Tibial nerve (tissue), 4 donors: ENCODE results near the gene MTUS2. TPM values are rescaled to one million over a fixed set of nuclear protein-coding genes. Genes with fewer than 3 reads are reported as not detected.

Experiments
- DNase-seq, 2 donors: peaks; one replicate each; pipeline ENCODE4 v3.0.0-alpha.2; 2019; ENCODE audit warnings: low spot score in 2 of 2
- H3K27ac ChIP-seq, 4 donors: fragments of 200-600 bp; sonication (generic) in 3 of 4; one replicate each; pipeline ENCODE4 v1.5.1; 2017 to 2019; ENCODE audit warnings: mild to moderate bottlenecking in 1 of 4
- H3K27me3 ChIP-seq, 2 donors: fragments of 200-600 bp; sonication (generic) in 1 of 2; one replicate each; pipeline versions ENCODE4 v1.5.1 to v1.6.0; 2017 to 2019
- H3K36me3 ChIP-seq, 3 donors: fragments of 200-600 bp; sonication (generic); one replicate each; pipeline ENCODE4 v1.5.1; 2018 to 2019
- H3K4me1 ChIP-seq, 4 donors: fragments of 200-600 bp; sonication (generic) in 3 of 4; one replicate each; pipeline ENCODE4 v1.5.1; 2017 to 2019
- H3K4me3 ChIP-seq, 4 donors: fragments of 200-600 bp; sonication (generic) in 3 of 4; one replicate each; pipeline ENCODE4 v1.5.1; 2017 to 2019; ENCODE audit warnings: mild to moderate bottlenecking in 1 of 4, moderate library complexity in 1 of 4
- H3K9me3 ChIP-seq, 4 donors: fragments of 200-600 bp; sonication (generic) in 3 of 4; one replicate each; pipeline ENCODE4 v1.5.1; 2017 to 2019
- EP300 ChIP-seq, 2 donors: sonication (generic); formaldehyde crosslinking; IDR thresholded peaks; one replicate each; pipeline ENCODE4 v1.6.1; 2017; ENCODE audit warnings: antibody characterized with exemption in 2 of 2, mild to moderate bottlenecking in 1 of 2
- POLR2A ChIP-seq, 2 donors: fragments of 450-650 bp; IDR thresholded peaks; one replicate each; pipeline ENCODE4 v1.6.1; 2017; ENCODE audit warnings: antibody characterized with exemption in 2 of 2, mild to moderate bottlenecking in 2 of 2, moderate library complexity in 2 of 2
- WGBS, 2 donors: methylation state at CpG; one replicate each; pipeline ENCODE4 v1.1.5; 2018; 5-methylcytosine and 5-hydroxymethylcytosine counted together
- total RNA-seq, 4 donors: library from RNA; depleted of rRNA; stranded (reverse); fragments of >200 nt; gene quantifications; one replicate each; pipeline ENCODE4 v1.1.0, GENCODE V29; 2016
- TF ChIP-seq, protein P1 (sequence below), 5 experiments: fragments of 200-600 bp in 3 of 5; fragments of 450-650 bp in 2 of 5; sonication (generic) in 3 of 5; IDR thresholded peaks; one replicate each; pipeline ENCODE4 v1.5.1; 2016 to 2019; ENCODE audit warnings: antibody characterized with exemption in 5 of 5, mild to moderate bottlenecking in 3 of 5, moderate library complexity in 2 of 5

The MTUS2 gene
- total RNA-seq, 4 donors from 2014 or later: 0.20 TPM; not detected in 3

- H3K27me3 ChIP-seq: no peaks in the 10 kb centered on the region
- no peak overlapping the region for H3K4me3 ChIP-seq
- TF ChIP-seq POLR2A (IDR thresholded peaks at IDR 0.05) (no peak), EP300 (IDR thresholded peaks at IDR 0.05) (no peak)
- TF ChIP-seq, protein P1, sequence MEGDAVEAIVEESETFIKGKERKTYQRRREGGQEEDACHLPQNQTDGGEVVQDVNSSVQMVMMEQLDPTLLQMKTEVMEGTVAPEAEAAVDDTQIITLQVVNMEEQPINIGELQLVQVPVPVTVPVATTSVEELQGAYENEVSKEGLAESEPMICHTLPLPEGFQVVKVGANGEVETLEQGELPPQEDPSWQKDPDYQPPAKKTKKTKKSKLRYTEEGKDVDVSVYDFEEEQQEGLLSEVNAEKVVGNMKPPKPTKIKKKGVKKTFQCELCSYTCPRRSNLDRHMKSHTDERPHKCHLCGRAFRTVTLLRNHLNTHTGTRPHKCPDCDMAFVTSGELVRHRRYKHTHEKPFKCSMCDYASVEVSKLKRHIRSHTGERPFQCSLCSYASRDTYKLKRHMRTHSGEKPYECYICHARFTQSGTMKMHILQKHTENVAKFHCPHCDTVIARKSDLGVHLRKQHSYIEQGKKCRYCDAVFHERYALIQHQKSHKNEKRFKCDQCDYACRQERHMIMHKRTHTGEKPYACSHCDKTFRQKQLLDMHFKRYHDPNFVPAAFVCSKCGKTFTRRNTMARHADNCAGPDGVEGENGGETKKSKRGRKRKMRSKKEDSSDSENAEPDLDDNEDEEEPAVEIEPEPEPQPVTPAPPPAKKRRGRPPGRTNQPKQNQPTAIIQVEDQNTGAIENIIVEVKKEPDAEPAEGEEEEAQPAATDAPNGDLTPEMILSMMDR (IDR thresholded peaks at IDR 0.05): no peak
- no peaks in the 10 kb centered on the region for H3K36me3 ChIP-seq
- H3K9me3 ChIP-seq: no peaks in the 10 kb centered on the region
- no peak for DNase-seq
- no peak overlapping the region for H3K27ac ChIP-seq
- H3K4me1 ChIP-seq: no peaks in the 10 kb centered on the region
- WGBS, 2 donors: 89 to 96% methylated on average over 1 of the region's 1 CpG
Measured at GRCh38 chr13:28964052-28964451, 143.9 kb downstream of the MTUS2 start.

GRCh38 chr13:28964803-28965202, 144.7 kb downstream of the MTUS2 start:
- no peak for DNase-seq
- 90 to 96% methylated on average over 8 of the region's 8 CpGs for WGBS, 2 donors

GRCh38 chr13:28967029-28967915, 147.1 kb downstream of the MTUS2 start:
- no peaks in the 10 kb centered on the region for H3K27me3 ChIP-seq
- H3K27ac ChIP-seq: no peak overlapping the region
- no peaks in the 10 kb centered on the region for H3K36me3 ChIP-seq
- H3K9me3 ChIP-seq: no peaks in the 10 kb centered on the region
- no peaks in the 10 kb centered on the region for H3K4me1 ChIP-seq
- DNase-seq: no peak
- 67 to 72% methylated on average over 4 of the region's 4 CpGs for WGBS, 2 donors
- no peak for TF ChIP-seq POLR2A (IDR thresholded peaks at IDR 0.05)
- no peak for TF ChIP-seq EP300 (IDR thresholded peaks at IDR 0.05)
- TF ChIP-seq, protein P1 (IDR thresholded peaks at IDR 0.05): no peak
- H3K4me3 ChIP-seq: no peak overlapping the region

More at GRCh38 chr13:28964803-28965202, 144.7 kb downstream of the MTUS2 start:
- TF ChIP-seq EP300 (IDR thresholded peaks at IDR 0.05): no peak
- TF ChIP-seq, protein P1 (IDR thresholded peaks at IDR 0.05): no peak
- TF ChIP-seq POLR2A (IDR thresholded peaks at IDR 0.05): no peak
- Histone ChIP-seq H3K27me3 (no peaks in the 10 kb centered on the region), H3K9me3 (no peaks in the 10 kb centered on the region), H3K4me1 (no peaks in the 10 kb centered on the region), H3K36me3 (no peaks in the 10 kb centered on the region), H3K4me3 (no peak overlapping the region), H3K27ac (no peak overlapping the region)

DNA sequence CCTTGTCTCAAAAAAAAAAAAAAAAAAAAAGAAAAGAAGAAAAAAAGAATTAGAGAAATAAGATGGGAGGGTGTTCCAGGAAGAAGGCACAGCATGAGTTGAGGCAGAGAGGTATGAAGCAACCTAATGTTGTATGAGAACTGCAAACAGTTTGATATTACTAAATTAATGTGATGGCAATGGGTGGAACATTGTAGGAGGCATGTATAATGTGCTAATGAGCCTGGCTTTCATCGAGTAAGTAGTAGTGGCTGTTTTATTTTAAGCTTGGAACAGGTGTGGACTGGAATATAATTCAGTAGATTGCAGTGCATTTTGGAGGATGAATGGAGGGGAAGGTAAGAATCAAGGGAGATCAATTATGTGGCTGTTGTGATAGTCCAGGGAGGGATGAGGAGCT, 156.1 kb downstream of the MTUS2 start:
- TF ChIP-seq EP300 (IDR thresholded peaks at IDR 0.05) (no peak), POLR2A (IDR thresholded peaks at IDR 0.05) (no peak)
- TF ChIP-seq, protein P1 (IDR thresholded peaks at IDR 0.05): no peak
- no peaks in the 10 kb centered on the region for H3K4me1 ChIP-seq
- DNase-seq: no peak
- H3K27ac ChIP-seq: no peak overlapping the region
- no peaks in the 10 kb centered on the region for H3K27me3 ChIP-seq
- WGBS, 2 donors: 73 to 85% methylated on average over 1 of the region's 1 CpG
- H3K36me3 ChIP-seq: no peaks in the 10 kb centered on the region
- no peaks in the 10 kb centered on the region for H3K9me3 ChIP-seq
- H3K4me3 ChIP-seq: no peak overlapping the region

GRCh38 chr13:28976636-28977035, 156.5 kb downstream of the MTUS2 start:
- H3K4me1 ChIP-seq: no peaks in the 10 kb centered on the region
- H3K9me3 ChIP-seq: no peaks in the 10 kb centered on the region
- no peak overlapping the region for H3K4me3 ChIP-seq
- H3K27me3 ChIP-seq: no peaks in the 10 kb centered on the region
- no peaks in the 10 kb centered on the region for H3K36me3 ChIP-seq
- H3K27ac ChIP-seq: no peak overlapping the region
- no peak for DNase-seq
- TF ChIP-seq, protein P1 (IDR thresholded peaks at IDR 0.05): no peak
- TF ChIP-seq POLR2A (IDR thresholded peaks at IDR 0.05): no peak
- TF ChIP-seq EP300 (IDR thresholded peaks at IDR 0.05): no peak
